Nephron progenitor cell (in vitro differentiated cells): ENCODE results near the gene SELENOP.

Experiments used
- DNase-seq: peaks from one replicate; pipeline ENCODE4 v3.0.0; 2021
- H3K27ac Mint-ChIP-seq: 2 replicates; pipeline ENCODE4 v1.8.0; 2021; ENCODE audit warnings: mild to moderate bottlenecking, moderate library complexity, mixed read lengths
- H3K27me3 Mint-ChIP-seq: 2 replicates; pipeline ENCODE4 v1.8.0; 2021; ENCODE audit warnings: mild to moderate bottlenecking, low read depth, mixed read lengths; ENCODE audit not compliant: poor library complexity
- H3K36me3 Mint-ChIP-seq: 2 replicates; pipeline ENCODE4 v1.8.0; 2021; ENCODE audit warnings: low read depth, mixed read lengths
- H3K4me1 Mint-ChIP-seq: 2 replicates; pipeline ENCODE4 v1.8.0; 2021; ENCODE audit warnings: mixed read lengths
- H3K4me3 Mint-ChIP-seq: 2 replicates; pipeline ENCODE4 v1.8.0; 2021; ENCODE audit warnings: mild to moderate bottlenecking, moderate library complexity, mixed read lengths
- H3K9me3 Mint-ChIP-seq: 2 replicates; pipeline ENCODE4 v1.8.0; 2021; ENCODE audit warnings: mild to moderate bottlenecking, moderate library complexity, mixed read lengths
- TF ChIP-seq, protein P1 (sequence below): fragments of 200-600 bp; sonication (generic); IDR thresholded peaks from 2 replicates; pipeline ENCODE4 v1.5.0; 2021; ENCODE audit warnings: antibody characterized with exemption

The SELENOP gene, protein sequence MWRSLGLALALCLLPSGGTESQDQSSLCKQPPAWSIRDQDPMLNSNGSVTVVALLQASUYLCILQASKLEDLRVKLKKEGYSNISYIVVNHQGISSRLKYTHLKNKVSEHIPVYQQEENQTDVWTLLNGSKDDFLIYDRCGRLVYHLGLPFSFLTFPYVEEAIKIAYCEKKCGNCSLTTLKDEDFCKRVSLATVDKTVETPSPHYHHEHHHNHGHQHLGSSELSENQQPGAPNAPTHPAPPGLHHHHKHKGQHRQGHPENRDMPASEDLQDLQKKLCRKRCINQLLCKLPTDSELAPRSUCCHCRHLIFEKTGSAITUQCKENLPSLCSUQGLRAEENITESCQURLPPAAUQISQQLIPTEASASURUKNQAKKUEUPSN

DNA sequence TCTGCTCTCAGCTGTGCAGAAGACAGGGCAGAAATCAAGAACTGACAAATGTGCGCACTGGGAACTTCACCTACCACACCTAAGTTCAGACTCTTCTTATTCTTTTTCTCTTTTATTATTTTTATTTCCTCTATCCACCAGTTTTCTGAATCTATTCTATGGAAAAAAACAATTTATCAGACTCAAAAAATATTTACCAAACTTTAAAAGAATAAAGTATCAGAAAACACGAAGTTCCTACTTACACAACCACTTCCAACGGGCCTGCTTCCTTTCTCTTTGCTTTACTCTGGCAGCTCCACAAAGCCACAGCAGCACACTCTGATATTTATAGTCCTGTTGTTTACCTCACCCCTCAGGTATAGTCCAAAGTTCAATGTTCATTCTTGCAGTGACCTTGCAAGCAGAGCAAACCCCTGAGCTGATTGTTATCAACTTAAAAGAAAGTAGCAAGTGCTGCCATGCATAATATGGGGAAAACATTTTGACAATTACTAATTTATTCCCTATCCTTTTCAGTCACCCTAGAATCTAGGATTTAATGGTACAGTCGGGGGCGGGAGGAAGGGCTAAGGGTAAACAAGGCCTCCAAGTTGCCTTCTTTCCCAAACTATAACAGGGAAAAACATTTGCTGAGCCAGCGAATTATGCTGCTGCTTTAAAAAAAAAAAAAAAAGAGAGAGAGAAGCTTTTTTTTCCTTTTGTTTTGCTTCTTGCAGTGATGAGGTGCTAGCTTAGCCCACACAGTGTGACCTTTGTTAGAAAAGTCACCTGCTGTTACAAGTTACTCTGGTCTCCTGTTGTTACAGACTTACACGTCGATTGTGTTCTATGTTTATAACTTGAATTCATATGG lies at the start of gene SELENOP:
SELENOP (minus strand) TSS at position 302 of the 856 bp plus-strand sequence. CDS start 3,539 bp downstream, outside the sequence.
- H3K4me1 Mint-ChIP-seq, result peaks cover 41% of the 10 kb centered on the region
- peak; percentile 22 for DNase-seq
- peak within 1 kb of the TSS; percentile 90 for H3K27ac Mint-ChIP-seq
- TF ChIP-seq, protein P1, sequence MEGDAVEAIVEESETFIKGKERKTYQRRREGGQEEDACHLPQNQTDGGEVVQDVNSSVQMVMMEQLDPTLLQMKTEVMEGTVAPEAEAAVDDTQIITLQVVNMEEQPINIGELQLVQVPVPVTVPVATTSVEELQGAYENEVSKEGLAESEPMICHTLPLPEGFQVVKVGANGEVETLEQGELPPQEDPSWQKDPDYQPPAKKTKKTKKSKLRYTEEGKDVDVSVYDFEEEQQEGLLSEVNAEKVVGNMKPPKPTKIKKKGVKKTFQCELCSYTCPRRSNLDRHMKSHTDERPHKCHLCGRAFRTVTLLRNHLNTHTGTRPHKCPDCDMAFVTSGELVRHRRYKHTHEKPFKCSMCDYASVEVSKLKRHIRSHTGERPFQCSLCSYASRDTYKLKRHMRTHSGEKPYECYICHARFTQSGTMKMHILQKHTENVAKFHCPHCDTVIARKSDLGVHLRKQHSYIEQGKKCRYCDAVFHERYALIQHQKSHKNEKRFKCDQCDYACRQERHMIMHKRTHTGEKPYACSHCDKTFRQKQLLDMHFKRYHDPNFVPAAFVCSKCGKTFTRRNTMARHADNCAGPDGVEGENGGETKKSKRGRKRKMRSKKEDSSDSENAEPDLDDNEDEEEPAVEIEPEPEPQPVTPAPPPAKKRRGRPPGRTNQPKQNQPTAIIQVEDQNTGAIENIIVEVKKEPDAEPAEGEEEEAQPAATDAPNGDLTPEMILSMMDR, result no peak
- H3K27me3 Mint-ChIP-seq, result no peaks in the 10 kb centered on the region
- H3K36me3 Mint-ChIP-seq, result peaks cover 24% of the 10 kb centered on the region
- H3K4me3 Mint-ChIP-seq, result peak within 1 kb of the TSS; percentile 93
- no peaks in the 10 kb centered on the region for H3K9me3 Mint-ChIP-seq

DNA sequence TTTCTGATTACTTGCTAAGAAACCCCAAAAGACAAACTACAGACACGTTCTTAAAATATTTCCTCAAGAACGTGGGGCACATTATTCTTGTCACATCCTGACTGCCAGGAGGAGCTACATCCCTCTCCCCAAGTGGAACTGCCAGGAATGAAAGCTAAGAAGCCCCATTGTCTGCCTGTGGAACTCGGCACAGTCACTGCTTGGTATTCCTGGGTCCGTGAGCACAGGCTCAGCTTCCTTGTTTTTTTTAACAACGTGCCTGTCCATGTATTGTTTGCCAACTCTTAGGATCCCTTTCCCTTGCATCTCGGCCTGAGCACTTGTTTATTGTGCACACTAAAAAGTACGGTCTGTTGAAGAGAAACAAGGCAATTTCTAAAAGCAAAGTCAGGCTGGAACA lies 47.0 kb upstream of the SELENOP start:
- peaks cover 4% of the 10 kb centered on the region for H3K27me3 Mint-ChIP-seq
- H3K4me1 Mint-ChIP-seq, result peaks cover 5% of the 10 kb centered on the region
- H3K4me3 Mint-ChIP-seq, result no peak overlapping the region
- TF ChIP-seq, protein P1, result no peak
- H3K9me3 Mint-ChIP-seq, result no peaks in the 10 kb centered on the region
- no peak overlapping the region for H3K27ac Mint-ChIP-seq
- H3K36me3 Mint-ChIP-seq, result no peaks in the 10 kb centered on the region
- no peak for DNase-seq

DNA sequence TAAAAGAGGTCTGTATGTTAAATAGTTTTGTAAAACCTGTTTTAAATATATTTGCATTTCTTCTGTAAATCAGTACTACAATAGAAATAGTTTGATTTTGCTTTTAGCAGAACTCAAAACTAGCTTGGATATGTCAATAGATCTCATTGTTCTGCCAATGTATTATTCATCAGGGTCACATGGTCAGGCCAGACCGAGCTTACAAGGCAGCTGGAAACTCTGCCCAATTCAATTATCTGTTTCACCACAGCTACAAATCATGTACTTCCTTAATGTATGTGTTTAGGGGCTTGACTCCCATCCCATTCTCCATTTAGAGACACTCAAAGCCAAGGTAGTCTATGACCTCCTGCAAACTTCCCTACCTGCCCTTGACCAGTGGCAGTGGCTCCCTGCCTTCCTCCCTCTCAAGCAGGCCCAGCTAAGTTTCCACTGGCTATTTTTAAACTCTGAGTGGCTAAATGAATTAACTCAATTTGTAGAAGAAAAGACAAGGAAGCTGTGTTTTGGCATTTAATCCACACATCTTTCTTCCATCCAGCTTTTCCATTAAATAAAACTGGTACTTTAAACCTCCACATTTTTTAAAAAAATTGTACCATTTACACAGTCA lies 46.4 kb upstream of the SELENOP start:
- Mint-ChIP-seq H3K27ac (no peak overlapping the region), H3K27me3 (peaks cover 4% of the 10 kb centered on the region), H3K4me1 (peaks cover 7% of the 10 kb centered on the region), H3K36me3 (no peaks in the 10 kb centered on the region), H3K4me3 (no peak overlapping the region), H3K9me3 (no peaks in the 10 kb centered on the region)
- no peak for DNase-seq
- TF ChIP-seq, protein P1, result no peak

DNA sequence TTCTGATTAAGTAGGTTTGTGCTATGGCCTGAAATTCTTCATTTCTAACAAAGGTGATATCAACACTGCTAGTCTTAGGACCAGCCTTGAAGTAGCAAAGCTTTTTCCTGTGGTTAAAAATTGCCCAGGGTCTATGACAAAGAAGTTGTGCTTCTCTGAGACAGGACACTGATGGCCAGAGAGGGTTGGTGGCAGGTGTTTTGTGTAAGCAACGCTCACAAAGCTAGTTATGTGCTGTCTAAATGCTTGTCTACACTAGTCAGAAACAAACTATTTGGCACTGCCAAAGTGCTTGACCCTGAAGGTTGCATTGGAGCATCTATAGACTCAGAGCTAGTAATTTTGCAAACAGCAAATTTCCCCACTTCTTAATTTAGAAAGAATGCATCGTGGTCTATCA lies 44.1 kb upstream of the SELENOP start:
- H3K27me3 Mint-ChIP-seq, result peaks cover 4% of the 10 kb centered on the region
- no peak for DNase-seq
- peaks cover 7% of the 10 kb centered on the region for H3K4me1 Mint-ChIP-seq
- TF ChIP-seq, protein P1, result no peak
- H3K36me3 Mint-ChIP-seq, result no peaks in the 10 kb centered on the region
- no peak overlapping the region for H3K4me3 Mint-ChIP-seq
- no peaks in the 10 kb centered on the region for H3K9me3 Mint-ChIP-seq
- H3K27ac Mint-ChIP-seq, result no peak overlapping the region

DNA sequence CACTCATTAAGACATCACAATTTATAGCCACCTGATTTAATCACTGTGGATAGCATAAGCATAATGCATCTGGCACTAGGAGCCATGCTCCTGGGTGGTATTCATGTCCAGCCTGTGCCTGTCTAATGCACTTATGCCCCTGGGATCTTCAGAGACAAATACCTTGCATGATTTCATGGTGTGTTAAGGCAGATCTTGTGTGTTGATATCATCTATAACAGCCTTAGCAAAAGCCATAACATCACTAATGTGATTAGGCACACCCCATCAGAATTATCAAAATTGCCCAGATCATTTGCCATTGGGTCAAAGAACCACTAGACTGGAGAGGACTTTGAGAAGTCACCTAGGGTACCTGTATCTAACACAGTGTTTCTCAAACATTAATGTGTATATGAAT lies 43.7 kb upstream of the SELENOP start:
- no peak overlapping the region for H3K27ac Mint-ChIP-seq
- no peaks in the 10 kb centered on the region for H3K36me3 Mint-ChIP-seq
- H3K9me3 Mint-ChIP-seq, result no peaks in the 10 kb centered on the region
- DNase-seq, result no peak
- H3K27me3 Mint-ChIP-seq, result peaks cover 4% of the 10 kb centered on the region
- H3K4me3 Mint-ChIP-seq, result no peak overlapping the region
- TF ChIP-seq, protein P1, result no peak
- peaks cover 7% of the 10 kb centered on the region for H3K4me1 Mint-ChIP-seq
